ENCODE measurements around the gene UTF1.

Gene UTF1

DNA sequence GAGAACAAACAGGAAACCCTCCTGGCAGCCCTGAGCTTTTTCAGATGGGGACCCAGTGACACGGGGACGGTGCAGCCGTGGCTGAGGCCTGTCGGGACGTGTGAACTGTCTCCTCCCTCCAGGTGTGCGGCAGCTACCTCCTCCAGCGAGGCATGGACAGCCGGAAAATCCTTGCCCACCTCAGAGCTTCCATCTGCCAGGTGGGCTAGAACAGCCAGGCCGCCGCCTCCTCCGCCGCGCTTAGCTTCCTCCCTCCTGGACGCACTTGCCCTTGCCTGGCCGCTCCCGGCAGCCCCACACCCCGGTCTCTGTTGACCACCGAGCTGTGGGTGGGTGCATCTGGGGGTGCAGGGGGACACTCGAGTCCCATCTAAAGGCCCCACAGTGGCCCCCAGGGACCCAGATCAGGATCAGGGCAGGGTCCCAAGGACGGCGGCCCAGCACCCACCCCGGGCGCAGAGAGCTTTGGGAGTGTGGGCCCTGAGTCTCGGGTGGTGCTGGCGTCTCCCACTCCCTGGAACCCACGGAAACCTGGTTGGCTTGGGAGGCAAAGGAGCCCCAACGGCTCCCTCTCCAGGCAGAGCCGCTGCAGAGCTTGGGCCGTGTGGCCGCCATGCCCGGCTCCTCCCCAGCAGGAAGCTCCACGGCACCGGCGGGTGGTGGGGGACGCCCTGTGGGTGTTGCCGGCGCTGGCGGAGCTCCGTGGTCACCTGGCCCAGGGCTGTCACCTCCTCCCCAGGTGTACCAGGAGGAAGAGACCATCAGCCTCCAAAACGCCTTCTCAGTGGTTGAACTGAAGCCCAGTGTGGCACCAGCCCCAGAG is 32.9 kb upstream of the UTF1 start:
- no peaks in the 10 kb centered on the region for H3K4me1 ChIP-seq (ENCODE audit: control extremely low read depth in 1 of 4, control insufficient read depth in 4 of 4, insufficient read depth in 4 of 4, low read length in 3 of 4)
- no peaks in the 10 kb centered on the region for H3K36me3 ChIP-seq (ENCODE audit: control insufficient read depth in 4 of 4, insufficient read depth in 4 of 4, low read length in 3 of 4)
- H3K27me3 ChIP-seq (replicated peaks in 2 of 5; ENCODE audit: control insufficient read depth in 4 of 5, insufficient read depth in 5 of 5, low read length in 4 of 5) = peaks cover 0 to 6% (median 0%) of the 10 kb centered on the region in 5 experiments
- H3K4me3 ChIP-seq (ENCODE audit: control insufficient read depth in 1 of 7, extremely low read depth in 1 of 7, insufficient read depth in 4 of 7, low read depth in 2 of 7, low read length in 6 of 7) = no peak overlapping the region
- WGBS (ENCODE audit: insufficient coverage) = 91% methylated on average over 32 of the region's 40 CpGs
- ChIA-PET POLR2A (no interaction called here), CTCF (interaction anchor here (1.3 to 1.6 kb wide), 2 partner anchors 10 to 166 kb away, joined by 3 to 5 read pairs; no protein-coding TSS in a partner anchor)
- H3K27ac ChIP-seq (ENCODE audit: insufficient read depth in 1 of 2, low read depth in 1 of 2, low read length in 2 of 2, poor library complexity in 1 of 2, severe bottlenecking in 2 of 2) = no peak overlapping the region
- H3K9me3 ChIP-seq (ENCODE audit: control extremely low read depth in 1 of 5, control insufficient read depth in 4 of 5, insufficient read depth in 2 of 5, low read depth in 1 of 5, low read length in 4 of 5) = peaks cover 0 to 11% (median 3%) of the 10 kb centered on the region in 5 experiments
- no peak for DNase-seq

DNA sequence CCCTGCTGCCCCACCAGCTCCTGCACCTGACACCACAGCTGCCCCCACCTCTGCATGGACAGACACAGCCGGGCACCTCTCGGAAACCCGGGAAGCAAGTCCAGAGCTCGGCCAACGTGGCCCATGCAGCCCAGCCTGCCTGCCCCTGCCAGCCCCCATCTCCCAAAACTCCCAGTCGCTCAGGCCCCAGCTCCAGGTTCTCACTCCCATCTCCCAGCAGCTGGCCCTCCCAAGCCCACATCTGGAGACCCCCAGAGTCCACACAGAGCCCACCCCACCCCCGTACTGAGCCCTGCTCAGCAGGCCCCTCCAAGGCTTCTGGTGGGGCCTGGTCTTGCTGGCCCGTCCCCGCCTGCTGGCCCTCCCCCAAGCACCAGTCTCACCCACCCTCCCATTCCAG is 32.2 kb upstream of the UTF1 start:
- ChIA-PET POLR2A (no interaction called here), CTCF (interaction anchor here (1.3 to 1.6 kb wide), 2 partner anchors 10 to 167 kb away, joined by 3 to 5 read pairs; no protein-coding TSS in a partner anchor)
- Histone ChIP-seq H3K4me3 (ENCODE audit: control insufficient read depth in 1 of 7, extremely low read depth in 1 of 7, insufficient read depth in 4 of 7, low read depth in 2 of 7, low read length in 6 of 7) (no peak overlapping the region), H3K4me1 (ENCODE audit: control extremely low read depth in 1 of 4, control insufficient read depth in 4 of 4, insufficient read depth in 4 of 4, low read length in 3 of 4) (no peaks in the 10 kb centered on the region), H3K36me3 (ENCODE audit: control insufficient read depth in 4 of 4, insufficient read depth in 4 of 4, low read length in 3 of 4) (no peaks in the 10 kb centered on the region), H3K9me3 (ENCODE audit: control extremely low read depth in 1 of 5, control insufficient read depth in 4 of 5, insufficient read depth in 2 of 5, low read depth in 1 of 5, low read length in 4 of 5) (peaks cover 0 to 9% (median 2%) of the 10 kb centered on the region in 5 experiments), H3K27ac (ENCODE audit: insufficient read depth in 1 of 2, low read depth in 1 of 2, low read length in 2 of 2, poor library complexity in 1 of 2, severe bottlenecking in 2 of 2) (no peak overlapping the region), H3K27me3 (replicated peaks in 2 of 5; ENCODE audit: control insufficient read depth in 4 of 5, insufficient read depth in 5 of 5, low read length in 4 of 5) (peaks cover 0 to 5% (median 0%) of the 10 kb centered on the region in 5 experiments)
- no peak for DNase-seq
- 100% methylated on average over 7 of the region's 9 CpGs for WGBS (ENCODE audit: insufficient coverage)

DNA sequence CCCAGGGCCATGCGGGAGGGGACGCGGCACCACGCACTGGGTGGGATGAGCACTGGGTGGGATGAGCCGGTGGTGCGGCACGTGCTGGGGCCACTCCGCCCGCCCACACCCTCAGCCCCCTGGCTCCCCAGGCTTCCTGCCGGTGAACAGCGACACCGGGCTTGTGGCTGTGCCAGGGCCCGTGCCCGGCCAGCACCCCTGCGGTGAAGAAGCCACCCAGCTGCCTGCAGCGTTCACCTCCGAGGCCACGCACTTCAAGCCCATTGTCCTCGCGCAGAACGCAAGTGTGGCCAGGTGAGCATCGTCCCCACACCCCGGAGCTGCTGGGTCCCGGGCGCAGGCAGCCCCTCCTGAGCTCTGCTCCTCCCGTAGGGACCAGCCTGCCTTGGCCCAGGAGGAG is 31.8 kb upstream of the UTF1 start:
- no peak overlapping the region for H3K27ac ChIP-seq (ENCODE audit: insufficient read depth in 1 of 2, low read depth in 1 of 2, low read length in 2 of 2, poor library complexity in 1 of 2, severe bottlenecking in 2 of 2)
- no peaks in the 10 kb centered on the region for H3K36me3 ChIP-seq (ENCODE audit: control insufficient read depth in 4 of 4, insufficient read depth in 4 of 4, low read length in 3 of 4)
- CTCF ChIA-PET = interaction anchor here (1.6 kb wide), 1 partner anchor 11 kb away, joined by 5 read pairs; no protein-coding TSS in a partner anchor
- WGBS (ENCODE audit: insufficient coverage) = 98% methylated on average over 26 of the region's 26 CpGs
- DNase-seq = no peak
- POLR2A ChIA-PET = no interaction called here
- H3K4me1 ChIP-seq (ENCODE audit: control extremely low read depth in 1 of 4, control insufficient read depth in 4 of 4, insufficient read depth in 4 of 4, low read length in 3 of 4) = no peaks in the 10 kb centered on the region
- no peak overlapping the region for H3K4me3 ChIP-seq (ENCODE audit: control insufficient read depth in 1 of 7, extremely low read depth in 1 of 7, insufficient read depth in 4 of 7, low read depth in 2 of 7, low read length in 6 of 7)
- peaks cover 0 to 7% (median 2%) of the 10 kb centered on the region in 5 experiments for H3K9me3 ChIP-seq (ENCODE audit: control extremely low read depth in 1 of 5, control insufficient read depth in 4 of 5, insufficient read depth in 2 of 5, low read depth in 1 of 5, low read length in 4 of 5)
- H3K27me3 ChIP-seq (replicated peaks in 2 of 5; ENCODE audit: control insufficient read depth in 4 of 5, insufficient read depth in 5 of 5, low read length in 4 of 5) = peaks cover 0 to 5% (median 0%) of the 10 kb centered on the region in 5 experiments

DNA sequence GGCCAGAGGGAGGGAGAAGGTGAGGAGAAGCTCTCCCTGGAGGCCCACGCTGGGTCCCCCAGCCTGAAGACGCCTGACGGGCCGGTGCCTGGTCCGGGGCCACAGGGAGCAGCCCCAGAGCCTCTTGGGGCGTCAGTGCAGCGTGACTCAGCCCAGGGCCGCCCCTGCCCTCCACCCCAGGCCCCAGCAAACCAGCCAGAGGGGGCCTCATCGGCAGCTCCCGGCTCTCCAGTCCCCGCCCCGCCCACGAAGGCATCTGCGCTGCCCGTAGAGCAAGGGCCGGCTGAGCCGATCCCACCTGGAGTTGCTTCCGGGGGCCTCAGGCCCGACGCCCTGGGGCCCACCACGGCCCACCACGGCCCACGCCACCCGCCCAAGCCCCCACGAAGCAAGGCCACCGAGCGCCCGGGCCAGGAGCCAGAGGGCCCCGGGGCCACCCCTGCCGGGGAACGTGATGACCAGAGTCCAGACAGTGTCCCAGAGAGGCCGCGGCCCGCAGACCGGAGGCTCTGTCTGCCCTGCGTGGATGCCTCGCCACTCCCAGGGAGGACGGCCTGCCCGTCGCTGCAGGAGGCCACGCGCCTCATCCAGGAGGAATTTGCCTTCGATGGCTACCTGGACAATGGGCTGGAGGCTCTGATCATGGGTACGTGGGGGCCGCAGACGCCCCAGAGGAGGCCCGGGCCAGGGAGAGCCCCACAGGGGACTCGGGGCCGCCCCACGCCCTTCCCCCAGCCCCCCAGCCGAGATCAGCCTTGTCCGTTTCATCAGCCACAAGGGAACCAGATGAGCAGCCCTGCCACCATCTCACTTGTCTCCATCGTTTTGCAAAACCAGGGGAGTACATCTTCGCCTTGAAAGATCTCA is 31.2 kb upstream of the UTF1 start:
- H3K4me3 ChIP-seq (ENCODE audit: control insufficient read depth in 1 of 7, extremely low read depth in 1 of 7, insufficient read depth in 4 of 7, low read depth in 2 of 7, low read length in 6 of 7) = no peak overlapping the region
- WGBS (ENCODE audit: insufficient coverage) = 95% methylated on average over 52 of the region's 54 CpGs
- H3K4me1 ChIP-seq (ENCODE audit: control extremely low read depth in 1 of 4, control insufficient read depth in 4 of 4, insufficient read depth in 4 of 4, low read length in 3 of 4) = no peaks in the 10 kb centered on the region
- CTCF ChIA-PET = no interaction called here
- peaks cover 0 to 4% (median 2%) of the 10 kb centered on the region in 5 experiments for H3K9me3 ChIP-seq (ENCODE audit: control extremely low read depth in 1 of 5, control insufficient read depth in 4 of 5, insufficient read depth in 2 of 5, low read depth in 1 of 5, low read length in 4 of 5)
- POLR2A ChIA-PET = no interaction called here
- H3K36me3 ChIP-seq (ENCODE audit: control insufficient read depth in 4 of 4, insufficient read depth in 4 of 4, low read length in 3 of 4) = no peaks in the 10 kb centered on the region
- H3K27me3 ChIP-seq (replicated peaks in 2 of 5; ENCODE audit: control insufficient read depth in 4 of 5, insufficient read depth in 5 of 5, low read length in 4 of 5) = peaks cover 0 to 3% (median 0%) of the 10 kb centered on the region in 5 experiments
- no peak overlapping the region for H3K27ac ChIP-seq (ENCODE audit: insufficient read depth in 1 of 2, low read depth in 1 of 2, low read length in 2 of 2, poor library complexity in 1 of 2, severe bottlenecking in 2 of 2)
- DNase-seq = no peak

DNA sequence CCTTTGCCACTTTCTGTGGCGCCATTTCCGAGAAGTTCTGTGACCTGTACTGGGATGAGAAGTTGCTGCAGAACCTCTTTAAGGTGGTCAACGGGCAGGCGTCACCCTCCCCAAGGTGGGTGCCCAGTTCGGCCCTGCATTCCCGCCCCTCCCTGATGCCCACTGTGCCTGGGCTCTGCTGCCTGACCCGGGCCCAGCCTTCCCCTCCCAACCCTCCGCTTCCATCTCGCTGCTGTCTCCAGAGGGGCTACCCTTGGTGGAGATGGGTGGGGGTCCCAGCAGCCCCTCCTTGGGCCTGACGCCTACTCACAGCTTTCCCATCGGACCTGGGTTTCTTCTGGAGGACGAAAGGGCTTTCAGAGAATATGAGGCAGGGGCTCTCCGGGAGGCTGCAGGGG is 30.5 kb upstream of the UTF1 start:
- no peak overlapping the region for H3K27ac ChIP-seq (ENCODE audit: insufficient read depth in 1 of 2, low read depth in 1 of 2, low read length in 2 of 2, poor library complexity in 1 of 2, severe bottlenecking in 2 of 2)
- H3K36me3 ChIP-seq (ENCODE audit: control insufficient read depth in 4 of 4, insufficient read depth in 4 of 4, low read length in 3 of 4) = no peaks in the 10 kb centered on the region
- no peak overlapping the region for H3K4me3 ChIP-seq (ENCODE audit: control insufficient read depth in 1 of 7, extremely low read depth in 1 of 7, insufficient read depth in 4 of 7, low read depth in 2 of 7, low read length in 6 of 7)
- no peaks in the 10 kb centered on the region for H3K27me3 ChIP-seq (replicated peaks in 2 of 5; ENCODE audit: control insufficient read depth in 4 of 5, insufficient read depth in 5 of 5, low read length in 4 of 5)
- CTCF ChIA-PET = no interaction called here
- POLR2A ChIA-PET = no interaction called here
- no peaks in the 10 kb centered on the region for H3K4me1 ChIP-seq (ENCODE audit: control extremely low read depth in 1 of 4, control insufficient read depth in 4 of 4, insufficient read depth in 4 of 4, low read length in 3 of 4)
- DNase-seq = no peak
- WGBS (ENCODE audit: insufficient coverage) = 93% methylated on average over 11 of the region's 13 CpGs
- peaks cover 0 to 3% (median 0%) of the 10 kb centered on the region in 5 experiments for H3K9me3 ChIP-seq (ENCODE audit: control extremely low read depth in 1 of 5, control insufficient read depth in 4 of 5, insufficient read depth in 2 of 5, low read depth in 1 of 5, low read length in 4 of 5)

DNA sequence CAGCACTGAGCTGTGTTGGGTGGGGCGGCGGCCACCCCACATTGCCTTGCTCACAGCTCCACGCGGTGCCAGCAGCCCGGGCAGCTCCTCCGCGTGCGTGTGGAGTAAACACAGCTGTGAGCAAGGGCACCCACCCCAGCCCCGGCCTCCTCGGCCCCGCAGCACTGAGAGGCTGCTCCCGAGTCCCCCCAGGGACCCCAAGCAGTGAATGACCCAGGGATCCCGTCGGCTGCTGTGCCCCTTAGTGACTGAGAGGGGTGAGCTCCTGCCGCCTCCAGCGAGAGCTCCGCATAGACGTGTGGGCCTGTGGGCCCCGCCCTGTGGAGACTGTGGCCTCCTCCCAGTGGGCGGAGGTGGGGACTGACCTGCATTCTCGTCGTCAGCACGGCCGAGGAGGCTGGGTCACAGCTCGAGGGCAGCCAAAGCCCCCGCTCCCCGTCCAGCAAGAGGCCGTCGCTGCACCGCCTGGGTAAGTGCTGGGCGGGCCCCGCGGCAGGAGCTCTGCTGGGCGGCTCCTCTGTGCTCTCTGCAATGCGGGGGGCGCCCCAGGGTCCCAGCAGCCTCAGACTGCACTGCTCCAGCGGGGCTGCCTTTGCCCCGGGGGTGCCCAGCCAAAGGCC is 29.9 kb upstream of the UTF1 start:
- POLR2A ChIA-PET = no interaction called here
- Histone ChIP-seq H3K27me3 (replicated peaks in 2 of 5; ENCODE audit: control insufficient read depth in 4 of 5, insufficient read depth in 5 of 5, low read length in 4 of 5) (no peaks in the 10 kb centered on the region), H3K4me1 (ENCODE audit: control extremely low read depth in 1 of 4, control insufficient read depth in 4 of 4, insufficient read depth in 4 of 4, low read length in 3 of 4) (no peaks in the 10 kb centered on the region), H3K27ac (ENCODE audit: insufficient read depth in 1 of 2, low read depth in 1 of 2, low read length in 2 of 2, poor library complexity in 1 of 2, severe bottlenecking in 2 of 2) (no peak overlapping the region), H3K36me3 (ENCODE audit: control insufficient read depth in 4 of 4, insufficient read depth in 4 of 4, low read length in 3 of 4) (no peaks in the 10 kb centered on the region), H3K4me3 (ENCODE audit: control insufficient read depth in 1 of 7, extremely low read depth in 1 of 7, insufficient read depth in 4 of 7, low read depth in 2 of 7, low read length in 6 of 7) (no peak overlapping the region), H3K9me3 (ENCODE audit: control extremely low read depth in 1 of 5, control insufficient read depth in 4 of 5, insufficient read depth in 2 of 5, low read depth in 1 of 5, low read length in 4 of 5) (no peaks in the 10 kb centered on the region)
- 84% methylated on average over 35 of the region's 38 CpGs for WGBS (ENCODE audit: insufficient coverage)
- CTCF ChIA-PET = no interaction called here
- DNase-seq = no peak
